CD4-positive, alpha-beta T cell treated with Interferon gamma for 1 hour (primary cell): ENCODE data around the gene SHD.
A peak's percentile ranks its signal among the peaks of the same experiment; 100 is the strongest.

Experiments
- DNase-seq: peaks from one replicate; pipeline ENCODE4 v3.0.0-alpha.2; 2020

SHD gene

GRCh38 chr19:4327252-4327876, 48.3 kb downstream of the SHD start:
- DNase-seq, result peak; percentile 74

GRCh38 chr19:4327877-4328242, 48.8 kb downstream of the SHD start:
- DNase-seq, result no peak

- DNase-seq, result peak; percentile 96
Measured at GRCh38 chr19:4328243-4328990, 49.4 kb downstream of the SHD start.

GRCh38 chr19:4328991-4329681, 50.1 kb downstream of the SHD start:
- DNase-seq, result peak; percentile 19

- no peak for DNase-seq
Measured at GRCh38 chr19:4329858-4330257, 50.8 kb downstream of the SHD start.

GRCh38 chr19:4334929-4335570, 56.0 kb downstream of the SHD start:
- DNase-seq, result no peak

GRCh38 chr19:4337906-4338440, 58.9 kb downstream of the SHD start:
- DNase-seq, result no peak

GRCh38 chr19:4338441-4339355, 59.6 kb downstream of the SHD start, which contains the start of gene STAP2:
STAP2 (minus strand) TSS chr19:4338827; CDS start chr19:4338753, 74 bp downstream.
- DNase-seq, result peak; percentile 17
